HG03521 (cell line): Measurements from ENCODE around the gene TRABD.

Experiments used
- ATAC-seq: cut with Tn5 transposase; IDR thresholded peaks from one replicate; pipeline ENCODE4 v1.9.1; 2021; ENCODE audit warnings: mild to moderate bottlenecking, moderate library complexity; ENCODE audit not compliant: unreplicated experiment

TRABD gene

DNA sequence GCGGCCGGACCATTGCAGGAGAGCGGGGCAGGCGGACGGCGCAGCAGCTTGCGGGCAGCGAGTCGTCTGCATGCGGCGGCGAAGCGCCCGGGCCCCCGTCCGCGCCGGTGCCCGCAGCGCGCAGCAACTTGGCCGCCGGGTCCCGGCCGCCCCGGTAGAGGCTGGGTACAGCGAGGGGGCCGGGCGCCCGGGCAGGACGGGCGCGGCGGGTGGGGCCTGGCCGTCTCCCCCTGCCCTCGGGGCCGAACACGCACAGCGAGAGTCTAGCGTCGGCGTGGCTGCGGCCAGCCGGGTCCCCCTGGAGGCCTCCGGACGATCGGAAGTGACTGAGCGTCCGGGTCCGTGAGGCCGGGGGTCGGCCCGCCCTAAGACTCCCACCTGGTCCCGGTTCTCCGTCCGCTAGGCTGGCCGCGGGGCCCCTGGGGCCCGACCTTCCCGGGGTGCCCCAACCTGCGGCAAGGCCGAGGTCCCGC lies 775 bp upstream of the TRABD start:
- ATAC-seq, result no peak

GRCh38 chr22:50186181-50186714 lies 535 bp downstream of the TRABD start:
- ATAC-seq, result no peak

GRCh38 chr22:50186761-50187523 lies 1.2 kb downstream of the TRABD start:
- no peak for ATAC-seq

GRCh38 chr22:50188356-50188755 lies 2.6 kb downstream of the TRABD start:
- no peak for ATAC-seq

DNA sequence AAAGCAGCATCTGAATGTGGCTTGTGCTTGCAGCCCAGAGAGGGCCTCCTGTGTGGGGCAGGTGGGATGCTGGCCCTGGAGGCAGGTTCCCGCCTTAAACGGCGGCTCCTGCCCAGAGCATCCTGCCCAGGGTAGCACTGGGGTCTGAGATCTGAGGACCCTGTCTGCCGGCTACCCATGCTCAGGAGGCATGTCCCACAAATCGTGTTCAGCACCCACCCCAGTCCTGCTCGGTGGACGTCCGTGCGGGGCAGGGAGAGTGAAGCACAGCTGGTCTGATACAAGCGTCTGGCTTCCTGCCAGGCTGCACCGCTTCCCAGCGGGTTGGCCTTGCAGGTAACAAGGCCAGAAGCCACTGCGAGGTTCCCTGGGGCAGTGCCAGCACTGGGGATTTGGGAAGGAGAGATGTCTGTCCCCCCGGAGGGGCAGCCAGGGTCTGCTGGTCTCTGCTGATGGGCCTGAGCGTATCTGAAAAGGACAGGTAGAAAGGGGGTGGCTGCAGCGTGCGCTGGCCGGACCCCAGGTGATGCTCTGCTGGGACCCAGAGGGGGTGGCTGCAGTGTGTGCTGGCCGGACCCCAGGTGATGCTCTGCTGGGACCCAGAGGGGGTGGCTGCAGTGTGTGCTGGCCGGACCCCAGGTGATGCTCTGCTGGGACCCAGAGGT lies 3.6 kb downstream of the TRABD start:
- ATAC-seq, result no peak

GRCh38 chr22:50189849-50190181 lies 4.1 kb downstream of the TRABD start:
- ATAC-seq, result no peak

GRCh38 chr22:50190182-50190940 lies 4.6 kb downstream of the TRABD start:
- ATAC-seq, result peak; percentile 29

GRCh38 chr22:50190941-50191741 lies 5.4 kb downstream of the TRABD start:
- peak; percentile 7 for ATAC-seq

DNA sequence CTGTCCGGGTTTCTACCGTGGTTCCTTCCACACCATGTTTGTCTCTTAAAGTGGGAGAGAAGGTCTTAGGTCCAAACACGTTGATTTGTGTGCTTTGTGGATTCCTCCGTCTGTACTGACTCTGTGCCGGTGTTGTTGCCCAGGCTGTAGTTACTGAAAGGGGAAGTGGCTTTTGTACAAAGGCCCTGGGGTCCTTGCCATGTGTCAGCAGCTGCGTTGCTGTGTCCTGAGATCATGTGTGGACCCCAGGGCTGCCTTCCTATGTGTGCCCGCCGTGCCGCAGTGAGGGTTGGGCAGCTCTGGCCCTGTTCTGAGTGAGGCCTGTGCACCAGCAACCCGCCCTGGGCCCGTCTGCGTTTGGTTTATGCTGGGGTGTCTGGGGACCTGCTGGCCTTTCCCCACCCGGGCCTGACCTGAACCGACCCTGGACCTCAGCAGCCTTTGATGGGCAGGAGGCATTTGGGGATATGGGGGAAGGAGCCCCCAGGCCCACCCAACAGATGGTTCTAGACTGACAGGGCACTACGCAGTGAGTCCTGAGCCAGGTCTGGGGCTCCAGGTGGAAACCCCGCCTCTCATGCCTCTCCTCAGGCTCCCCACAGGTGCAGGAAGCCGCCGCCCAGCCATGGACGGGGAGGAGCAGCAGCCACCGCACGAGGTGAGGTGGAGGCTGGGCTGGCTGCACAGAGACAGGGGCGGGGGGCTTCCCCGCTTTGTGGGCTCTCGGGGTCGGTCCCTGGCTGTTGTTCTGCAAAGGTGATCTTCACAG lies 6.9 kb downstream of the TRABD start:
- ATAC-seq, result no peak

DNA sequence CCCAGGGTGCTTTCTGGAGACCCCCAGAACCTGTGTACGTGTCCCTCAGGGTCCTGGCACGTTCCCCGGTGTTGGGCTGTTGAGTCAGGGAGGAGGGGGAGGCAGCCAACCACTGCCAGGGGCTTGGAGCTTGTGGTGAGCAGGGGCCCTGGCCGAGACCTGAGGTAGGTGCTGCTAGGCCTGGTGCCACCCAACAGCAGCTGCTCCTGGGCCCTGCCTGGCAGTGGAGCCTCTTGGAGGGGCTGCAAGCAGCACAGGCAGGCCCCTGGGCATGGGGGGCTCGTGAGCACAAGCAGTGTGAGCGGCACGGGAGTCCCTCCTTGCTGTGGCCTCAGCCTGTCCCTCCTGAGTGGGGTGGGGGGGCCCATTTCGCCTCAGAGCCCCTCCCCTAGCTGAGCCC lies 7.9 kb downstream of the TRABD start:
- ATAC-seq, result no peak

- no peak for ATAC-seq
Observed at GRCh38 chr22:50194037-50194805, 8.5 kb downstream of the TRABD start.

GRCh38 chr22:50196256-50196655 lies 10.5 kb downstream of the TRABD start:
- no peak for ATAC-seq

GRCh38 chr22:50197000-50197800 lies 11.5 kb downstream of the TRABD start:
- no peak for ATAC-seq

DNA sequence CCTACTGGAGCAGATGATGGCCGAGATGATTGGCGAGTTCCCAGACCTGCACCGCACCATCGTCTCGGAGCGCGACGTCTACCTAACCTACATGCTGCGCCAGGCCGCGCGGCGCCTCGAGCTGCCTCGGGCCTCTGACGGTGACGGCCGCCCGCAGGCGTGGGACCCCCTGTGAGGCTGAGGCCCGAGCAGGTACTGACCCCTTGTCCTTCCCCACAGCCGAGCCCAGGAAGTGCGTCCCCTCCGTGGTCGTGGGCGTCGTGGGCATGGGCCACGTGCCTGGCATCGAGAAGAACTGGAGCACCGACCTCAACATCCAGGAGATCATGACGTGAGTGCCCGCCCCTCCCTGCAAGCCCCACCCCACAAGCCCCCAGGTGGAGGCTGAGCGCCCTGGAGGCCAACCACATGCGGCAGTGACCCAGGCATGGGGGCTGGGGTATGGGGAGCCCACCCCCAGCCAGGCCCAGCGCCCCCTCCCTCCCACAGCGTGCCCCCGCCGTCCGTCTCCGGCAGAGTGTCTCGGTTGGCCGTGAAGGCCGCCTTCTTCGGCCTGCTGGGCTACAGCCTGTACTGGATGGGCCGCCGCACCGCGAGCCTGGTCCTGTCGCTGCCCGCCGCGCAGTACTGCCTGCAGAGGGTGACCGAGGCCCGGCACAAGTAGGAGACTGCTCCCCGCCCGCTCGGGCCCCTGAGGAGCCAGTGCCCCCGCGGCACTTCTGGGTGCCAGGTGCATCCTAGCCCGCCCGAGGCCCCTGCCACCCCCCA lies 12.3 kb downstream of the TRABD start:
- ATAC-seq, result no peak

- no peak for ATAC-seq
Observed at GRCh38 chr22:50198624-50199017, 12.9 kb downstream of the TRABD start.

DNA sequence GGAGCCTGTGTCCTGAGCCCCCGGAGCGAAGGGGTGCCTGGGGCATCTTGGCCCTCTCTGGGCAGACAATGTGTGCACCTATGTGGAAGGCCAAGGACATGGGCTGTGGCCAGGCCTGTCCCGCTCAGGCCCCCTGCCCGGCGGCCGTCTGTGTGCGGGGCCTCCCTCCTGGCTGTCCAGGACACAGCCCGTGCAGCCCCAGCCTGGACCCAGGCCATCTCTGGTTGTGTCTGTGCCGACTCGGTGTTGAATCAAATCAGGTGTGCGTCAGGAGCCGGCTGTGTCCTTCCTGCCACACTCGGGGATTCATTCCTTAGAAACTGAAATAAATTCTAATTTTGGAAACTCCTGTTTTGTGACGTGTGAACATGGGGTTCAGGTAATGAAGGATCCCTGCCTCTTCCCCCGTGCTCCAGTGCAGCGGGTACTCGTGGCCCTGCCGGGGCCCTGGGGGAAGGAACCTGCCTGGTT lies 13.6 kb downstream of the TRABD start:
- no peak for ATAC-seq

DNA sequence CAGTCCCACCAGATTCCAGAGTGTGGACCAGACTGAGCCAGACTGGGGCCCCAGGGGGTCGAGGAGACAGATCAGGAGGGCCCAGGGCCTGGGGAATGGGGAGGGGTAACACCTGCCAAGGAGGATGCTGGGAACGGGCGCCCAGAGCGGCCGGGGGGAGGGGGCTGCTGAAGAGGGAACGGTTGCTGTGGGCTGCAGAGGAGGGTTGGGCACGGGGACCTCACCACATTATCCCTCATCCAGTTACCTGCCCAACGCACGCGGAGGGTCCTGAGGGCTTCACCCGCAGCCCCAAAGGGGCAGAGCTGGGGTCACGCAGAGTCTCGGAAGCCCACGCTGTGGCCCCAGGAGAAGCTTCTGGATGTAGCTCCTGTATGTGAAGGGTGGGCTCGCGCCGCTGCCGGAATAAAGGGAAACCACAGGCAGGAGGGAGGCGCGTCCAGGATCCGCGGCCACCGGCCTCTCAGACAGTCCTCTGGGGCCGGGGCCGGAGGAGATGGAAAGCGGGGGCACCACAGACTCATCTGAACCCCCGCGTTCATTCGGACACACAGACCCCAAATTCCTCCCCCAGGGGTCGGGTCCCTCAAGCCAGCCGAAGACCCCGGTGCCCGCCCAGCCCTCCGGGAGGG lies 14.2 kb downstream of the TRABD start:
- no peak for ATAC-seq
